Stomach smooth muscle (tissue), 2 donors: ENCODE data around the gene MAPK1.
"Not testable (repeated sequence)": the region's sequence is repeated elsewhere in the genome, so short reads cannot be mapped to it uniquely, and the experiment has no call there.

Source experiments
- H3K27ac ChIP-seq: one replicate; pipeline ENCODE4 v1.7.0; 2013; ENCODE audit warnings: mild to moderate bottlenecking, low read length, inconsistent platforms
- H3K27me3 ChIP-seq, 2 donors: one replicate each; pipeline ENCODE4 v1.7.0; 2013; ENCODE audit warnings: low read length in 2 of 2; ENCODE audit not compliant: insufficient read depth in 2 of 2, control insufficient read depth in 1 of 2
- H3K36me3 ChIP-seq, 2 donors: one replicate each; pipeline ENCODE4 v1.7.0; 2013; ENCODE audit warnings: low read length in 2 of 2; ENCODE audit not compliant: control insufficient read depth in 2 of 2, insufficient read depth in 2 of 2
- H3K4me1 ChIP-seq: one replicate; pipeline ENCODE4 v1.7.0; 2013; ENCODE audit warnings: low read length; ENCODE audit not compliant: control insufficient read depth, insufficient read depth
- H3K4me3 ChIP-seq, 2 donors: one replicate each; pipeline ENCODE4 v1.7.0; 2013; ENCODE audit warnings: low read length in 2 of 2
- H3K9ac ChIP-seq, 2 donors: one replicate each; pipeline ENCODE4 v1.7.0; 2013; ENCODE audit warnings: low read length in 2 of 2, mild to moderate bottlenecking in 1 of 2
- H3K9me3 ChIP-seq, 2 donors: one replicate each; pipeline ENCODE4 v1.7.0; 2013; ENCODE audit warnings: low read length in 2 of 2; ENCODE audit not compliant: control insufficient read depth in 2 of 2
- donor health status: healthy.
- donor health status: Pancreatic carcinoma.

MAPK1 gene

GRCh38 chr22:21800552-21801303, 66.7 kb downstream of the MAPK1 start:
- no peaks in the 10 kb centered on the region for H3K4me1 ChIP-seq
- no peaks in the 10 kb centered on the region for H3K9me3 ChIP-seq
- no peak overlapping the region for H3K27ac ChIP-seq
- no peak overlapping the region for H3K4me3 ChIP-seq
- no peaks in the 10 kb centered on the region for H3K27me3 ChIP-seq
- peaks cover 24 to 47% of the 10 kb centered on the region in 2 donors for H3K36me3 ChIP-seq
- no peak overlapping the region for H3K9ac ChIP-seq

DNA sequence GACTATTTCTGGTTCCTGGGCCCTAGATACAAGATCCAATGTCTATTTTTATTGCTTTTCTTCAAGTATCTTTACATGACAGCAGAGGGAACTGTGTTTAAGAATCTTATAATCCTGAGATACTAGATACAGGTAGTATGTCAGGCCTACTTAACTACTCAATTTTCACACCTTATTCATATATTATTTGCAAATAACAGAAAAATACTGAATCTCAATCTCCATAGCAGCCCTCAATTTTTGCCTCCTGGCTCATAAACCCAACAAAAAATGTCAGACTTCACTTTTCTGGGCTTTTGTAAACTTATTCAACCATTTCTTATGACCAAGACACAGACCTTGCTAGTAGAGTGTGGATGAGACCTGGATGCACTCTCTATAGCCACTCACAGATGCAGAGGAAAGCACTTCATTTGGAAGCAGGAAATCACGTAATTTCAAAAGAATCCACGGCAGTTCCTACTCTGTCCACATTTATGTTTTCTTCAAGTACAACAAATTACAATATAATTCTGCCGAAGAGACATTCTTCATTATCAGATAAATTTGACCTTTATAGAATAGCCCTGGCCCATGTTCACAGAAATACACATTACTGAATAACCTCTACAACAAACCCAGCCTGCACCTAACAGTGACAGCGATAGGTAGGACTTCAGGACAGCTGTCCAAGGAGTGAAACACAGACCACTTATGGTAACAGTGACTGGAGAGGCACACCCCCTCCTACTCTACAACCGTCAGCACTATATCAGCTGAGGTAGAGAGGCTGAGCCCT, 69.8 kb downstream of the MAPK1 start:
- Histone ChIP-seq H3K36me3 (peaks cover 18 to 25% of the 10 kb centered on the region in 2 donors), H3K4me3 (no peak overlapping the region), H3K4me1 (no peaks in the 10 kb centered on the region), H3K27ac (no peak overlapping the region), H3K9ac (no peak overlapping the region), H3K9me3 (no peaks in the 10 kb centered on the region), H3K27me3 (no peaks in the 10 kb centered on the region)

- H3K27me3 ChIP-seq = no peaks in the 10 kb centered on the region
- H3K36me3 ChIP-seq = peaks cover 14 to 19% of the 10 kb centered on the region in 2 donors
- no peak overlapping the region for H3K27ac ChIP-seq
- H3K9me3 ChIP-seq = no peaks in the 10 kb centered on the region
- no peak overlapping the region for H3K4me3 ChIP-seq
- H3K4me1 ChIP-seq = no peaks in the 10 kb centered on the region
- no peak overlapping the region for H3K9ac ChIP-seq
Observed at GRCh38 chr22:21796863-21797262, 70.6 kb downstream of the MAPK1 start.

GRCh38 chr22:21796231-21796630, 71.2 kb downstream of the MAPK1 start:
- Histone ChIP-seq H3K36me3 (peaks cover 14 to 15% of the 10 kb centered on the region in 2 donors), H3K9ac (no peak overlapping the region), H3K9me3 (no peaks in the 10 kb centered on the region), H3K27me3 (no peaks in the 10 kb centered on the region), H3K4me3 (no peak overlapping the region), H3K4me1 (no peaks in the 10 kb centered on the region), H3K27ac (no peak overlapping the region)

- H3K27ac ChIP-seq, H3K4me1 ChIP-seq, H3K27me3 ChIP-seq, H3K9ac ChIP-seq, H3K4me3 ChIP-seq, H3K9me3 ChIP-seq: not testable (repeated sequence)
- H3K36me3 ChIP-seq = peaks cover 8 to 11% of the 10 kb centered on the region in 2 donors
Observed at GRCh38 chr22:21793716-21794115, 73.7 kb downstream of the MAPK1 start.

GRCh38 chr22:21791635-21792625, 75.5 kb downstream of the MAPK1 start:
- no peaks in the 10 kb centered on the region for H3K9me3 ChIP-seq
- H3K9ac ChIP-seq = no peak overlapping the region
- no peak overlapping the region for H3K27ac ChIP-seq
- no peaks in the 10 kb centered on the region for H3K27me3 ChIP-seq
- H3K36me3 ChIP-seq = peaks cover 16 to 18% of the 10 kb centered on the region in 2 donors
- no peak overlapping the region for H3K4me3 ChIP-seq
- no peaks in the 10 kb centered on the region for H3K4me1 ChIP-seq

- H3K27ac ChIP-seq, H3K9me3 ChIP-seq, H3K27me3 ChIP-seq, H3K4me1 ChIP-seq, H3K4me3 ChIP-seq, H3K9ac ChIP-seq: not testable (repeated sequence)
- H3K36me3 ChIP-seq = peaks cover 19% of the 10 kb centered on the region in 2 donors
Observed at GRCh38 chr22:21790849-21791610, 76.4 kb downstream of the MAPK1 start.

DNA sequence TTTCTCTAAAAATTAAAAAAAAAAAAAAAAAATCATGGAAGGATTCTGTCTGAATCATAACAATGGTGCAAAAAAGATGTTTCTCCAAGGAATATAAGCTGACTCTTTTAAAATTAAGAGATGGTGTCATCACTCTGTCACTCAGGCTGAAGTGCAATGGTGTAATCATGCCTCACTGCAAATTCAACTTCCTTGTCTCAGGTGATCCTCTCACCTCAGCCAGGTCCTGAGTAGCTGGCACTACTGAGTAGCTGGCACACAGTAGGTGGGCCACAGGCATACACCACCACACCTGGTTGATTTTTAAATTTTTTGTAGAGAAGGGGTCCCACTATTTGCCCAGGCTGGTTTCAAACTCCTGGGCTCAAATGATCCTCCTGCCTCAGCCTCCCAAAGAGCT, 77.1 kb downstream of the MAPK1 start:
- H3K4me1 ChIP-seq = no peaks in the 10 kb centered on the region
- H3K4me3 ChIP-seq = no peak overlapping the region
- no peaks in the 10 kb centered on the region for H3K9me3 ChIP-seq
- H3K36me3 ChIP-seq = peaks cover 19% of the 10 kb centered on the region in 2 donors
- H3K27me3 ChIP-seq = no peaks in the 10 kb centered on the region
- H3K27ac ChIP-seq = no peak overlapping the region
- H3K9ac ChIP-seq = no peak overlapping the region

DNA sequence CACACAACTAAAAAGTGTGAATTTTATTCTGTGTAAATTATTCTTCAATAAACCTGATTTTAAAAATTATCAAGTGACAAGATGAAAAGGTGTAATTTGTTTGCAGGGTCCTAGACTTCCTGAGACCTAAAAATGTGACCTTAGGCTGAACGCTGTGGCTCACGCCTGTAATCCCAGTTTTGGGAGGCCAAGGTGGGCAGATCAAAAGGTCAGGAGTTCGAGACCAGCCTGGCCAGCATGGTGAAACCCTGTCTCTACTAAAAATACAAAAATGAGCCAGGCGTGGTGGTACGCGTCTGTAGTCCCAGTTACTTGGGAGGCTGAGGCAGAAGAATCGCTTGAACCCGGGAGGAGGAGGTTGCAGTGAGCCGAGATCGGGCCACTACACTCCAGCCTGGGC, 79.9 kb downstream of the MAPK1 start:
- H3K36me3 ChIP-seq = peaks cover 22 to 24% of the 10 kb centered on the region in 2 donors

GRCh38 chr22:21780259-21780658, 87.2 kb downstream of the MAPK1 start:
- no peaks in the 10 kb centered on the region for H3K9me3 ChIP-seq
- H3K4me1 ChIP-seq = no peaks in the 10 kb centered on the region
- H3K4me3 ChIP-seq = no peak overlapping the region
- no peak overlapping the region for H3K27ac ChIP-seq
- H3K36me3 ChIP-seq = peaks cover 5 to 20% of the 10 kb centered on the region in 2 donors
- no peak overlapping the region for H3K9ac ChIP-seq
- H3K27me3 ChIP-seq = no peaks in the 10 kb centered on the region

More for the DNA sequence above, 79.9 kb downstream of the MAPK1 start:
- not testable (repeated sequence) for H3K4me3 ChIP-seq, H3K4me1 ChIP-seq, H3K27ac ChIP-seq, H3K9me3 ChIP-seq, H3K9ac ChIP-seq, H3K27me3 ChIP-seq
